ENCODE results near the gene USP53.

DNA sequence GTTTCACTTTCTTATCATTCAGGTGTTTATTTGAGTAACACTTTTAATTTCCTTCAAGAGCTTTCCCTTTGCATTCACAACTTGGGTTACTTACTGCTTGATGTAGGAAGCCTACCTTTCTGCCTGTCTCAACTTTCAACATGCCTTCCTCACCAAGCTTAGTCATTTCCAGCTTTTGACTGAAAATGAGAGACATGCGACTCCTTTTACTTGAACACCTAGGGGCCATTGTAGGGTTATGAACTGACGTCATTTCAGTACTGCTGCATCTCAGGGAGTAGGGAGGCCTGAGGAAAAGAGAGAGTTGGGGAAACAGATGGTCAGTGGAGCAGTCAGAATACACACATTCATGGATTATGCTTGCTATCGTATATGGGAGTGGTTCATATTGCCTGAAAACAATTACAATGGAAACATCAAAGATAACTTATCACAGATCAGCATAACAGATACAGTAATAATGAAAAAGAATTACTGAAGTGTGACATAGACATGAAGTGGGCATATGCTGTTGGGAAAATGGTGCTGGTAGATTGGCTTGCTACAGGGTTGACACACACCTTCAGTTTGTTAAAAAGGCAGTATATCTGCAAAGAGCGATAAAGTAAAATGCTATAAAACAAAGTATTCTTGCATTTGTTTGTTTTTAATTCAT is 25.7 kb downstream of the USP53 start:
- TF ChIP-seq, protein P1, sequence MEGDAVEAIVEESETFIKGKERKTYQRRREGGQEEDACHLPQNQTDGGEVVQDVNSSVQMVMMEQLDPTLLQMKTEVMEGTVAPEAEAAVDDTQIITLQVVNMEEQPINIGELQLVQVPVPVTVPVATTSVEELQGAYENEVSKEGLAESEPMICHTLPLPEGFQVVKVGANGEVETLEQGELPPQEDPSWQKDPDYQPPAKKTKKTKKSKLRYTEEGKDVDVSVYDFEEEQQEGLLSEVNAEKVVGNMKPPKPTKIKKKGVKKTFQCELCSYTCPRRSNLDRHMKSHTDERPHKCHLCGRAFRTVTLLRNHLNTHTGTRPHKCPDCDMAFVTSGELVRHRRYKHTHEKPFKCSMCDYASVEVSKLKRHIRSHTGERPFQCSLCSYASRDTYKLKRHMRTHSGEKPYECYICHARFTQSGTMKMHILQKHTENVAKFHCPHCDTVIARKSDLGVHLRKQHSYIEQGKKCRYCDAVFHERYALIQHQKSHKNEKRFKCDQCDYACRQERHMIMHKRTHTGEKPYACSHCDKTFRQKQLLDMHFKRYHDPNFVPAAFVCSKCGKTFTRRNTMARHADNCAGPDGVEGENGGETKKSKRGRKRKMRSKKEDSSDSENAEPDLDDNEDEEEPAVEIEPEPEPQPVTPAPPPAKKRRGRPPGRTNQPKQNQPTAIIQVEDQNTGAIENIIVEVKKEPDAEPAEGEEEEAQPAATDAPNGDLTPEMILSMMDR (IDR thresholded peaks at IDR 0.05; ENCODE audit: poor library complexity): no peak
- no peak for TF ChIP-seq EZH2 (IDR thresholded peaks at IDR 0.05; ENCODE audit: borderline replicate concordance)

Measured in hepatocyte (in vitro differentiated cells).